GM18505 (cell line): Measurements from ENCODE around the gene HDAC4.

Experiments used
- ATAC-seq: cut with Tn5 transposase; IDR thresholded peaks from one replicate; pipeline ENCODE4 v1.9.1; 2021; ENCODE audit not compliant: unreplicated experiment
- POLR2A ChIP-seq: IDR thresholded peaks from 4 replicates; pipeline ENCODE4 v1.6.1; 2011; ENCODE audit warnings: borderline replicate concordance; ENCODE audit not compliant: insufficient read depth, insufficient read length; ENCODE audit errors: extremely low read depth

HDAC4 gene

DNA sequence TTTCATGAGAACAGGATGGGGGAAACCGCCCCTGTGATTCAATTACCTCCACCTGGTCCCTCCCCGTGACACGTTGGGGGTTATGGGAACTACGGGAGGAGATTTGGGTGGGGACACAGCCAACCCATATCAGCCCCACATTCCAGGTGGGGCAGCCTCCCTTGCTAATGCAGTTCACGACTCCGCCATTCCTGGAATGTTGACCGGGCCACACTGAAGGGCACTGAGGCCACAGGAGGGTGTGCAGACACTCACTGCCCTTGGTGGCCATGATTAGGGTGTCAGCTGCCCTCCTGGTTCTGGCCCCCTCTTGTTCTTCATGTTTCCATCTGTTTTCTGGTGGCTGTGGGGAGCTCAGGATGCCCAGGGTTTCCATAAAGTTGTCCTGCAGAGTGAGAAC, 376.6 kb downstream of the HDAC4 start:
- TF ChIP-seq POLR2A = no peak
- ATAC-seq = no peak

GRCh38 chr2:239022437-239023260, 378.2 kb downstream of the HDAC4 start:
- no peak for TF ChIP-seq POLR2A
- ATAC-seq = no peak

GRCh38 chr2:239021651-239022436, 379.0 kb downstream of the HDAC4 start:
- no peak for TF ChIP-seq POLR2A
- no peak for ATAC-seq

DNA sequence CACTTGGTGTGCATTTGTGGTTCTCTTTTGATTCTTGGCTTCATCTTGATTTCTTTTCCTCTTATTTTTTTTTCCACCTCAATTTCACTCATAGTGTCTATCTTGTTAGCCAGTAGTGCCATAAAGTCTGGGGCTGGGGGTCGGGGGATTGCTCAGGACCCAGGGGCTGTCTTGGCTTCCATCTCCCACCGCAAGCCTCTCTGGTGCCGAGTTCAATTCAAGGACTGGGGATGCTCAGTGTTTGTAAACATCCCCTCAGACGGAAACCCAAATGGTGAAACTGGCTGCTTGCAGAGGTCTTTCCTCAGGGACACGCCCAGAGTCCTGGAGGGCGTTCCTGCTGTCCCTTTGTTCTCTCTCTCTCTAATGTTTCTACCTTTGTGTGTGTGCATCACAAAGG, 379.6 kb downstream of the HDAC4 start:
- no peak for ATAC-seq
- TF ChIP-seq POLR2A = no peak

DNA sequence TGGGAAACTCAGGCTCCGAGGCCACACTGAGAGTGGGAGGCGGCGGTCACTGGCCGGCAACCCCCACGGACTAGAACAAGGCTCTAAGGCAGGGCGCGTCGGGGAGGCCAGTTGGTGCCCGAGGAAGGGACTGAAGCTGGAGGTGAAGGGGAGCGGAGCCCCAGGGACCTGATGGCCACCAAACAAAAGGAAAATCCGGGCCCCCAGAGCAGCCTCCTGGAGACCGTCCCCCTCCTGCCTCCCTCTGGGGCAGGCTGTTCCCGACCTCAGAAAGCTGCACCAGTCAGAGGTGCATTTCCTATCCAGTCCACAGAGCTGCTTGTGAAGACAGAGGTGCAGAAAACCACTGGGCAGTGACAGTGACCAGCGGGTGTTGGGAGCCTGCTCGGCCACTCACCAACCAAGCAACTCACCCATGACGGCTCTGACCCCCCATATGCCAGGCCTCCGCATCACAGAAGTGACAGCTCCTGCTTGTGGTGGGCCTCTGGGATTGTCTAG, 380.2 kb downstream of the HDAC4 start:
- ATAC-seq = no peak
- no peak for TF ChIP-seq POLR2A

DNA sequence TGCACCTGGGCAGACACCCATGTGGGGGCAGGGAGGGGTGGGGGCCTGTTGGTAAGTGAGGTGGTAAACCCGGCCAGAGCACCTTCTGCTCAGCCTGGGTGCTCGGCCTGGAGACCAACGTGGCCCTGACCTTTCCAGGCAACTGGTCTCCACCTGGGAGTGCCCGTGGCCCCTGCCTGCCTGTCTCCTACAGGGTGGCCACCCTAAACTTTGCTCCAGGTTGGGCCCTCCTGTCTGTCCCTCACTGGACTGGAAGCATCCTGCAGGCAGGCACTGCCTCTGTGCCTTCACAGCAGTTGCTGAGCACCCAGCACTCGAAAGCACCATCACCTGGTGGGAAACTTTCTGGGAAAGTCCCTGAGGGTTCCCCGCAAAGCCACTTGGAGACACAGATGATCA, 381.6 kb downstream of the HDAC4 start:
- no peak for TF ChIP-seq POLR2A
- no peak for ATAC-seq

GRCh38 chr2:239018271-239019182, 382.3 kb downstream of the HDAC4 start:
- TF ChIP-seq POLR2A = no peak
- ATAC-seq = no peak

- no peak for ATAC-seq
- TF ChIP-seq POLR2A = no peak
These were observed 383.2 kb downstream of the HDAC4 start for GRCh38 chr2:239017491-239018098.

DNA sequence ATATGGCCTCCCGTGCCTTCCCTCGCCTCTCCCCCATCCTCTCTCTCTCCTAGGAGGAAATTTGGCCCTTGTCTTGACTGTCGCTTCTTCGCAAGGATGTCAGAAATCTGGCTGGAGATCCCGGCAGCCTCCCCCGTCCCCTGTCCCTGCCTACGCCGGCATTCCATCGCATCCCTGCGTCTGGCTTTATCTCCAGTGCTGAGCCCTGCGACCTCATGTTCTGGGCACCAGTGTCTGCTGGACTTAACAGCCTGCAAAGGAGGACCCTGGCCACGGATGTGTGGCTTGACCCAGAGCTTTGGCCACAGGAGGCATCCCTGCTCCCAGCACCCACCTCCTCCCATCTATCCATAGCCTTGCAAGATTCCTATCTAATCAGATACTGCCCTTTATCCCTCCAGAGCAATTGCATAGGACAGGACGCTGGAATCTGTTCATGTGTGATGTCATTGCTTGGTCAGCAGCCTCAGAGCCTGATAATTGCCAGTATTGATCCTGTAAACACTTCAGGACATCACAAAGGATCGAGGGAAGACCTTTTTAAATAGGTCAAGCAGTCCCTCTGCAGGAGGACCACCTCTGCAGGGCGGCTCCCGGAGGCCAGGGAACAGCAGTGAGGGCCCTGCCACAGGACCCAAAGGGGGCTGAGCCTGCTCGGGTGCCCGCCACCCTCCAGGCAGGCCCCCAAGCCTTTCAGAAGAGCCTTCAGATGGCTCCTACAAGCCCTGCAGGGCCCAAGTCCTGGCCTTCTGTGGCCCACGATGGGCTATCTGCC, 384.7 kb downstream of the HDAC4 start:
- no peak for ATAC-seq
- no peak for TF ChIP-seq POLR2A

DNA sequence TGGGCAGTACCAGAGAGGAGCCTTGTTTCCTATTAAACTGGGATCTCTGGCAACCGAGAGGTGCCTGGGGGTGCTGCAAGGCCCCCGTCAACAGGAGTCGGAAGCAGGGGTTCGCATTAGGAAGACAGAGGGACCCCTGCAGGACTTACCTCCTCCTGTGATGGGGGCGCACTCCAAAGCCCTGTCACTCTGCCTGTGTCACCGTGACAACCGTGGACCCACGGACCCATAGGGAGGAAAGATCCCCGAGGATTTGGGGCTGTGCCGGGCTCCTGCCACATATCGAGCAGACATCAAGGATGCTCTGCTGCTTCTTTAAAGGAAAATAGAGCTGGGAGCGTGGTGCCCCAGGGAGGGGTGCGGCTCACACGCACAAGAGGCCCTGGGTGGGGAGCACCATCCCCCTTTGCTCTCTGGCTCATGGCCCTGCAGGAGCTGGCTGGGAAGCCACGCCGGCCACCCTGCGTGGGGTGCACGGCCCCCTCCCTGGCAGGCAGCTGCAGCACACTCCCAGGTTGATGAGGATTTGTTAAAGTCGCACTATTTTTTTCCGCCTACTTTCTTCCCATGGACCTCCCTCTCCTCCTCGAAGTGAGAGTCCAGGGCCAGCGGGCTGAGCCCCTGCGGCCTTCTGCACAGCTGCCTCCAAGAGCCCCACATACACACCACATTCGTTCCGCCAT, 385.5 kb downstream of the HDAC4 start:
- ATAC-seq = no peak
- no peak for TF ChIP-seq POLR2A

DNA sequence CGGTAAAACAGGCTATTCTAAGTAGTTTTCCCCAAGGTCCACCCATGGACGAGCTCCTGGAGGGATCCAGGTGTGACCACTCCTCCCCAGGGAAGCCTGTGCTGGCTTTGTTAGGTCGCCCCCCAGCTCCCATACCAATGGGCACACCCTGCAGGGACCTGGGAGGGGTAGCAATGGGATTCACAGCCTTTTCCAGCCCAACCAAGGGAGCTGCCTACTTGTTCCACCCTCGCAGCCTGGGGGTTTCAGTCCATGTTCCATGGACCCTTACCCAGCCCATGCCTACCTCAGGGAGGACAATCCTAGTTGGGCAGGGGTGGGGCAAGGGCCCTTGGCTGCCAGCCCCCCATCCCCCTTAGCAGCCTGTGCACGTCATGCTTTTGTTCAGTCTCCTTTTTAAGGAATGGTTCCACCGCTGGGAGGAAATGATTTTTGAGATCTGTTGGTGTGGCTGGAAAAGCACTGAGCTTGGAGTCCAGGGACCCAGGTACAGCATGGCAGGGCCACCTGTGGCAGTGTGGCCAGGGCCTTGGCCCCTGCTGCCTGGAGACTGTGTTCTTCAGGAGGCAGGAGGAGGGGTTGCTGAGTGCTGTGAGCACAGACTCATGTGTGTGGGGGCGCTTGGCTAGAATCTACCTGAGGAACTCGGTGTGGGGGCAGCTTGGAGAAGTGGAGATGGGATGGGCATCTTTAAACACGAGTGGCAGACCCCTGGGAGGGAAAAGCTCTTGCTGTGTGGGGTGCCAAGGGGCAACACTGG, 386.2 kb downstream of the HDAC4 start:
- no peak for ATAC-seq
- TF ChIP-seq POLR2A = no peak
